Calu3 (cell line): Measurements from ENCODE around the gene OPN1LW. TPM values are rescaled to one million over a fixed set of nuclear protein-coding genes. Genes with fewer than 3 reads are reported as not detected.
"Not testable (repeated sequence)": the region's sequence is repeated elsewhere in the genome, so short reads cannot be mapped to it uniquely, and the experiment has no call there.

ENCODE experiments used
- BruUV-seq: library from RNA; stranded (reverse); fragments of 400-500 nt; replicated peaks from 2 replicates; lab custom pipeline; 2021; lab: Mats Ljungman, UMichigan
- CTCF ChIA-PET: fragments of 300-600 bp; sonication (Branson Sonifier 250); formaldehyde crosslinking; loops from one replicate; lab custom pipeline; 2022; ENCODE audit warnings: antibody characterized with exemption; lab: Charles Lee
- DNase-seq: peaks from one replicate; pipeline ENCODE4 v3.0.0; 2022
- H3K27ac Mint-ChIP-seq: one replicate; pipeline ENCODE4 v1.8.0; 2022; ENCODE audit warnings: mixed read lengths; ENCODE audit not compliant: unreplicated experiment
- H3K27me3 Mint-ChIP-seq: one replicate; pipeline ENCODE4 v1.8.0; 2022; ENCODE audit warnings: mixed read lengths; ENCODE audit not compliant: unreplicated experiment
- H3K36me3 Mint-ChIP-seq: one replicate; pipeline ENCODE4 v1.8.0; 2022; ENCODE audit warnings: mild to moderate bottlenecking, moderate library complexity, mixed read lengths; ENCODE audit not compliant: insufficient read depth, unreplicated experiment
- H3K4me1 Mint-ChIP-seq: one replicate; pipeline ENCODE4 v1.8.0; 2022; ENCODE audit warnings: mild to moderate bottlenecking, low read depth, mixed read lengths; ENCODE audit not compliant: unreplicated experiment
- H3K4me3 Mint-ChIP-seq: one replicate; pipeline ENCODE4 v1.8.0; 2022; ENCODE audit warnings: mild to moderate bottlenecking, low read depth, moderate library complexity, mixed read lengths; ENCODE audit not compliant: unreplicated experiment
- H3K9me3 Mint-ChIP-seq: one replicate; pipeline ENCODE4 v1.8.0; 2022; ENCODE audit warnings: low read depth, mixed read lengths; ENCODE audit not compliant: unreplicated experiment
- CTCF ChIP-seq: fragments of 200-600 bp; IDR thresholded peaks from one replicate; pipeline ENCODE4 v1.8.0; 2022; ENCODE audit warnings: antibody characterized with exemption; ENCODE audit not compliant: unreplicated experiment
- intact Hi-C: fragments of 100-400 bp; cut with micrococcal nuclease; formaldehyde crosslinking; loops from one replicate; pipeline ENCODE4 v1.10.0; 2022; ENCODE audit not compliant: unreplicated experiment
- total RNA-seq: library from RNA; stranded (reverse); gene quantifications from 2 replicates; pipeline ENCODE4 v1.2.3, GENCODE V29; 2022

OPN1LW gene
- total RNA-seq, 1 experiment from 2014 or later: not detected

GRCh38 chrX:154140742-154141141 is 3.3 kb upstream of the OPN1LW start:
- peaks cover 5% of the 10 kb centered on the region for H3K36me3 Mint-ChIP-seq
- no TSS peak for BruUV-seq
- H3K27me3 Mint-ChIP-seq: no peaks in the 10 kb centered on the region
- H3K4me3 Mint-ChIP-seq: no peak overlapping the region
- no peak for TF ChIP-seq CTCF
- no peaks in the 10 kb centered on the region for H3K9me3 Mint-ChIP-seq
- CTCF ChIA-PET: no interaction called here
- no peak overlapping the region for H3K27ac Mint-ChIP-seq
- intact Hi-C loops: no loop called here
- H3K4me1 Mint-ChIP-seq: peaks cover 10% of the 10 kb centered on the region
- no peak for DNase-seq

- no peaks in the 10 kb centered on the region for H3K4me1 Mint-ChIP-seq
- no peak overlapping the region for H3K4me3 Mint-ChIP-seq
- H3K36me3 Mint-ChIP-seq: no peaks in the 10 kb centered on the region
- intact Hi-C loops: no loop called here
- H3K9me3 Mint-ChIP-seq: no peaks in the 10 kb centered on the region
- TF ChIP-seq CTCF: no peak
- no peak overlapping the region for H3K27ac Mint-ChIP-seq
- no peaks in the 10 kb centered on the region for H3K27me3 Mint-ChIP-seq
- CTCF ChIA-PET: no interaction called here
- no peak for DNase-seq
- BruUV-seq: no TSS peak
Measured at GRCh38 chrX:154142386-154142785, 1.7 kb upstream of the OPN1LW start.

GRCh38 chrX:154142950-154143745 is 895 bp upstream of the OPN1LW start:
- Mint-ChIP-seq H3K4me3 (no peak overlapping the region), H3K27me3 (no peaks in the 10 kb centered on the region), H3K9me3 (no peaks in the 10 kb centered on the region), H3K4me1 (no peaks in the 10 kb centered on the region), H3K27ac (no peak overlapping the region), H3K36me3 (no peaks in the 10 kb centered on the region)
- no peak for DNase-seq
- intact Hi-C loops: no loop called here
- CTCF ChIA-PET: interaction anchor here (0.6 kb wide), 1 partner anchor 51 kb away, joined by 5 read pairs; no protein-coding TSS in a partner anchor
- no peak for TF ChIP-seq CTCF
- no TSS peak for BruUV-seq

GRCh38 chrX:154151030-154151429 is 7.0 kb downstream of the OPN1LW start:
- H3K27me3 Mint-ChIP-seq, BruUV-seq, CTCF ChIA-PET, intact Hi-C loops, H3K36me3 Mint-ChIP-seq, H3K4me3 Mint-ChIP-seq, H3K9me3 Mint-ChIP-seq, H3K4me1 Mint-ChIP-seq, H3K27ac Mint-ChIP-seq, DNase-seq: not testable (repeated sequence)

- H3K4me3 Mint-ChIP-seq, H3K27ac Mint-ChIP-seq, H3K36me3 Mint-ChIP-seq, CTCF ChIA-PET, intact Hi-C loops, DNase-seq, H3K4me1 Mint-ChIP-seq, BruUV-seq, H3K9me3 Mint-ChIP-seq, H3K27me3 Mint-ChIP-seq: not testable (repeated sequence)
Measured at GRCh38 chrX:154156221-154156620, 12.2 kb downstream of the OPN1LW start.

GRCh38 chrX:154157207-154157606 is 13.2 kb downstream of the OPN1LW start:
- DNase-seq, H3K36me3 Mint-ChIP-seq, BruUV-seq, CTCF ChIA-PET, H3K27me3 Mint-ChIP-seq, H3K4me3 Mint-ChIP-seq, H3K4me1 Mint-ChIP-seq, H3K9me3 Mint-ChIP-seq, intact Hi-C loops, H3K27ac Mint-ChIP-seq: not testable (repeated sequence)

- H3K27ac Mint-ChIP-seq, H3K27me3 Mint-ChIP-seq, BruUV-seq, CTCF ChIA-PET, H3K4me1 Mint-ChIP-seq, H3K4me3 Mint-ChIP-seq, H3K36me3 Mint-ChIP-seq, intact Hi-C loops, H3K9me3 Mint-ChIP-seq, DNase-seq: not testable (repeated sequence)
Measured at GRCh38 chrX:154159345-154159744, 15.3 kb downstream of the OPN1LW start.
